Measurements from ENCODE around the gene NLGN1. TPM values are rescaled to one million over a fixed set of nuclear protein-coding genes. Genes with fewer than 3 reads are reported as not detected.

Gene NLGN1
- total and polyA plus RNA-seq, 2 of the 8 experiments (the other 6 are each of a cell fraction or from before 2014, with no cell fraction given), result 7.8 to 14.8 TPM

- no peak for TF ChIP-seq ZNF274 (IDR thresholded peaks at IDR 0.05; ENCODE audit: borderline replicate concordance, extremely low read depth, low read length)
- TF ChIP-seq JUND (IDR thresholded peaks at IDR 0.05; ENCODE audit: low read length), result no peak
- TF ChIP-seq CTCF (IDR thresholded peaks at IDR 0.05; ENCODE audit: control extremely low read depth in 1 of 3, insufficient read depth in 1 of 3, low read depth in 1 of 3, low read length in 3 of 3), result no peak
- no peak for TF ChIP-seq MAX (IDR thresholded peaks at IDR 0.05)
- TF ChIP-seq CHD7 (IDR thresholded peaks at IDR 0.05; ENCODE audit: insufficient replicate concordance, low read length), result no peak
- TF ChIP-seq CEBPB (IDR thresholded peaks at IDR 0.05; ENCODE audit: low read depth, low read length), result no peak
These were observed 293.1 kb downstream of the NLGN1 start (continued) for GRCh38 chr3:173690542-173691180.
